BE2C (cell line): ENCODE results near the gene MID1.
A peak's percentile ranks its signal among the peaks of the same experiment; 100 is the strongest.

Experiments
- DNase-seq: peaks from one replicate; pipeline ENCODE4 v3.0.0-alpha.2; 2020
- H3K27me3 ChIP-seq: fragments of 250-450 bp; sonication (Bioruptor Pico); 2 replicates; pipeline ENCODE4 v1.5.1; 2020; ENCODE audit warnings: mild to moderate bottlenecking
- H3K36me3 ChIP-seq: fragments of 250-450 bp; sonication (Bioruptor Pico); 2 replicates; pipeline ENCODE4 v1.5.1; 2020; ENCODE audit warnings: mild to moderate bottlenecking
- H3K4me1 ChIP-seq: fragments of 250-450 bp; sonication (Bioruptor Pico); 2 replicates; pipeline ENCODE4 v1.5.1; 2020
- H3K4me3 ChIP-seq: 2 replicates; pipeline ENCODE4 v1.5.1; 2011; ENCODE audit warnings: low read depth, low read length
- H3K9me3 ChIP-seq: fragments of 250-450 bp; sonication (Bioruptor Pico); 2 replicates; pipeline ENCODE4 v1.5.1; 2020
- TF ChIP-seq, protein P1 (sequence below): IDR thresholded peaks from 2 replicates; pipeline ENCODE4 v1.5.1; 2012; ENCODE audit warnings: mild to moderate bottlenecking, low read depth, low read length

Gene MID1

DNA sequence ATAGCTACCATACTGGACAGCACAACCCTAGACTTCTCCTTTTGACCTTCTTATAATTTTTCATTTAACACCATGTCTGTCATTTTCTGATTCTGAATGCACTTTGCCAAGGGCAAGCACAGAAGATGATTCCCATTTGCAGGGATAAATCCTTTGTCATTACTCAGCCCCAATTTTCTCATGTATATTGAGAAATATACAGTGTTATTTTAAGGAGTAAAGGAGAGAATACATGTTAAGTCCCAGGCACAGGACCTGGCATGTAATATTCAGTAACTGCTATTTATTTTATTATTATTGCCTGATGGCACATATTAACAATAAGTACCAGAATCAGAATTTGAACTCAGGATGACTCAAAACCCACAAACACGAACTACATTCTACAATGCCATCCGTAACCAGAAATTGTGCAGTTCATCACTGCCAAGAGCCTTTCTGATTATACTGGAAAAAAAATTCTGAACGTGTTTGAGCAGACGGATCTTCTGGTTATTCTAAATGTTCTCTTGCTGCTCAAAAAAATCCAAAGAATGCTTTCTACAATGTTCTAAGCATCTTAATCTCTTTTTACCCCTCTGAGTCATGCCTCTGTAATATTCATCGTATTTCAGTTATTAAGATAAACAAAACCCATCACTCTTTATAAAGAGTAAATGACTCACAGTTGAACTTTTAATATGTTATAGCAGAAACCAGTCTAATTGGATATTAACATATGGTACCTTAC, 170.0 kb downstream of the MID1 start:
- Histone ChIP-seq H3K4me3 (no peak overlapping the region), H3K9me3 (no peaks in the 10 kb centered on the region), H3K27me3 (no peaks in the 10 kb centered on the region), H3K4me1 (no peaks in the 10 kb centered on the region), H3K36me3 (no peaks in the 10 kb centered on the region)
- TF ChIP-seq, protein P1, sequence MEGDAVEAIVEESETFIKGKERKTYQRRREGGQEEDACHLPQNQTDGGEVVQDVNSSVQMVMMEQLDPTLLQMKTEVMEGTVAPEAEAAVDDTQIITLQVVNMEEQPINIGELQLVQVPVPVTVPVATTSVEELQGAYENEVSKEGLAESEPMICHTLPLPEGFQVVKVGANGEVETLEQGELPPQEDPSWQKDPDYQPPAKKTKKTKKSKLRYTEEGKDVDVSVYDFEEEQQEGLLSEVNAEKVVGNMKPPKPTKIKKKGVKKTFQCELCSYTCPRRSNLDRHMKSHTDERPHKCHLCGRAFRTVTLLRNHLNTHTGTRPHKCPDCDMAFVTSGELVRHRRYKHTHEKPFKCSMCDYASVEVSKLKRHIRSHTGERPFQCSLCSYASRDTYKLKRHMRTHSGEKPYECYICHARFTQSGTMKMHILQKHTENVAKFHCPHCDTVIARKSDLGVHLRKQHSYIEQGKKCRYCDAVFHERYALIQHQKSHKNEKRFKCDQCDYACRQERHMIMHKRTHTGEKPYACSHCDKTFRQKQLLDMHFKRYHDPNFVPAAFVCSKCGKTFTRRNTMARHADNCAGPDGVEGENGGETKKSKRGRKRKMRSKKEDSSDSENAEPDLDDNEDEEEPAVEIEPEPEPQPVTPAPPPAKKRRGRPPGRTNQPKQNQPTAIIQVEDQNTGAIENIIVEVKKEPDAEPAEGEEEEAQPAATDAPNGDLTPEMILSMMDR = no peak
- no peak for DNase-seq

DNA sequence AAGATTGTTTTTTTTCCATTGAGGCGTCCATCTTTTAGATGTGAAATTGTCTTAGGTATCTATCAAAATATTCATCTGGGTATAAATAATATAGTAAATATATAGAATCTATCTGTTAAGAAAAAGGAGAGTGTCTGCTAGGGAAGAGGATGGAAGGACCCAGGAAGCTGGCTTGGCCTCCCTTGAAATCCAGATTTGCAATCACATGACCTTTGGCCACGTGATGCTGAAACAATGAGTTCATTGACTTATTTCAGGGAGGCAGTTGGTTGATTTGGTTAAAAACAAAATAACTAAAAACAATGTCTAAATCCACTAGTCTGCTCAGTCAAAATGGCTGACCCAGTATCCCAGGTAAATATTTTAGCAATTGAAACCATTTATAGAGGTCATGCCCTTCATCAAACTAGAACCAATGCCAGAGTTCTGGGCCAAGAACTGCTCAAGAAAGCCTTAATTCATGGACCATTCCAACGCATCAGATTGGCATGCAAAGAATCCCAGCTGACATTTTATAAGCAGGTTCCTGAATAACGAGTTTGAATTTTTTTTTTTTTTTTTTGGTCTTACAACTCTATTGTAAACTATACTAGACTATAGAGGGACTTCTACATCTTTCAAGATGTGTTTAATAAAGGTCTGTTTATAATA, 172.7 kb downstream of the MID1 start:
- Histone ChIP-seq H3K4me1 (no peaks in the 10 kb centered on the region), H3K27me3 (no peaks in the 10 kb centered on the region), H3K36me3 (no peaks in the 10 kb centered on the region), H3K9me3 (no peaks in the 10 kb centered on the region), H3K4me3 (no peak overlapping the region)
- no peak for DNase-seq
- TF ChIP-seq, protein P1 = no peak

- Histone ChIP-seq H3K4me3 (no peak overlapping the region), H3K36me3 (no peaks in the 10 kb centered on the region), H3K4me1 (no peaks in the 10 kb centered on the region), H3K9me3 (no peaks in the 10 kb centered on the region), H3K27me3 (no peaks in the 10 kb centered on the region)
- TF ChIP-seq, protein P1 = peak; percentile 45
- DNase-seq = peak; percentile 9
Observed at GRCh38 chrX:10444204-10444603, 176.2 kb downstream of the MID1 start.

- no peaks in the 10 kb centered on the region for H3K9me3 ChIP-seq
- no peaks in the 10 kb centered on the region for H3K4me1 ChIP-seq
- no peak for DNase-seq
- H3K4me3 ChIP-seq = no peak overlapping the region
- no peaks in the 10 kb centered on the region for H3K36me3 ChIP-seq
- TF ChIP-seq, protein P1 = no peak
- H3K27me3 ChIP-seq = no peaks in the 10 kb centered on the region
Observed at GRCh38 chrX:10441464-10441863, 178.9 kb downstream of the MID1 start.

- Histone ChIP-seq H3K27me3 (no peaks in the 10 kb centered on the region), H3K4me1 (no peaks in the 10 kb centered on the region), H3K4me3 (no peak overlapping the region), H3K9me3 (no peaks in the 10 kb centered on the region), H3K36me3 (no peaks in the 10 kb centered on the region)
- DNase-seq = no peak
- TF ChIP-seq, protein P1 = no peak
Observed at GRCh38 chrX:10433296-10433965, 187.0 kb downstream of the MID1 start.

DNA sequence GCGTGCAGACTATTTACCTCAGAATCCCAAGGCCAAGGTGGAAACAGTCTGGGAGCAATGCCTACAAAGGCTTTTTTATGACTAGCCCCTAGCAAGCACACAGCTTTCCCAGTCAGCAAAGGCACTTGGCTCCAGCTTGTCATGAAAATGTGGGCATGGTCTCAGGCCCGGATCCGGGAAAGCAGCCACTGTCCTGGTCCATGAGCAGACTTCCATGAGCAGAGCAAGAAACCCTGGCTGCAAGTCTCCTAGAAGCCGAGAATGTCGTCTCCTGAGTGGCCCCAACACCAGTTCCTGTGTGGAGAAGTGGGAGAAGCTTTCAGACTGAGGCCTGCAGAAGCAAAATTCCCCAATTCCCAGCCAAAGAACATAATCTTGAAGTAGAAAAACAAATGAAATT, 190.5 kb downstream of the MID1 start:
- H3K27me3 ChIP-seq = no peaks in the 10 kb centered on the region
- DNase-seq = no peak
- no peaks in the 10 kb centered on the region for H3K9me3 ChIP-seq
- no peaks in the 10 kb centered on the region for H3K36me3 ChIP-seq
- no peaks in the 10 kb centered on the region for H3K4me1 ChIP-seq
- TF ChIP-seq, protein P1 = no peak
- no peak overlapping the region for H3K4me3 ChIP-seq
